SK-N-MC (cell line): ENCODE measurements around the gene HIBCH.

Experiments used
- EZH2 ChIP-seq: fragments of 200-600 bp; sonication (generic); IDR thresholded peaks from one replicate; pipeline ENCODE4 v1.6.1; 2017; ENCODE audit warnings: antibody characterized with exemption
- FOXP2 ChIP-seq: optimal IDR thresholded peaks from 2 replicates; pipeline ENCODE3; 2011; ENCODE audit warnings: mild to moderate bottlenecking, moderate library complexity; ENCODE audit not compliant: insufficient read depth; ENCODE audit errors: extremely low read length, control extremely low read depth
- POLR2AphosphoS5 ChIP-seq: IDR thresholded peaks from 2 replicates; pipeline ENCODE4 v1.6.1; 2012; ENCODE audit warnings: mild to moderate bottlenecking, low read depth, low read length, borderline replicate concordance

DNA sequence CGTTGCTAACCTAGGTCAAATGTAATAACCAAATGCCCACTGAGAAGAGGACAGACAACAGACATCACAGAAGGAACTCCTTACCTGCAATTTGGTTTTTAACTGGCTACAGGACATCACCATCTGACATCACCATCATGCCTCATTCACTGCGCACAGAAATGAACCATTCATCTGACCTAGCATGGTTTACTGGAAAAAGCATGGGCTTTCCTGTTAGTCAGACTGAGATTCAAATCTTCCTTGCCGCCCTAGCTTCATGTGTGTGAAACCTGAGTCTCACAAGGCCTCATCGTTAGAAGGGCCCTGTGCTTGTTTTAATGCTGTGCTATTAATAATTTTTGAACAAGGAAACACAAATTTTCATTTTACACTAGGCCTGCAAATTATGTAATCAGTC lies 1.1 kb upstream of the HIBCH start:
- TF ChIP-seq POLR2AphosphoS5 (no peak), EZH2 (no peak), FOXP2 (no peak)
